B cell (primary cell): Measurements from ENCODE around the gene IL1R2. TPM values are rescaled to one million over a fixed set of nuclear protein-coding genes. Genes with fewer than 3 reads are reported as not detected.
"Not testable (repeated sequence)": the region's sequence is repeated elsewhere in the genome, so short reads cannot be mapped to it uniquely, and the experiment has no call there.

Source experiments
- ATAC-seq: fragments of 200-7000 bp; cut with Tn5 transposase; one replicate; pipeline ENCODE4 v1.10.0; 2021; ENCODE audit warnings: low read depth, mild to moderate bottlenecking, moderate number of reproducible peaks, moderate library complexity
- CTCF ChIA-PET: fragments of 350-600 bp; sonication (Branson Sonifier 250); formaldehyde crosslinking; loops from one replicate; lab custom pipeline; 2021; ENCODE audit warnings: antibody characterized with exemption, inconsistent platforms; lab: Charles Lee
- POLR2A ChIA-PET: fragments of 350-600 bp; sonication (Branson Sonifier 250); formaldehyde crosslinking; loops from one replicate; lab custom pipeline; 2021; ENCODE audit warnings: antibody characterized with exemption; lab: Charles Lee
- DNase-seq: peaks from one replicate; pipeline ENCODE4 v3.0.0; 2013
- H2AFZ ChIP-seq: 2 replicates; pipeline ENCODE4 v1.6.1; 2012; ENCODE audit warnings: mild to moderate bottlenecking, low read depth, low read length; ENCODE audit not compliant: insufficient read depth, poor library complexity, severe bottlenecking
- H3K27ac ChIP-seq, 2 donors: 1 replicate in 1 of 2; 2 replicates in 1 of 2; pipeline ENCODE4 v1.5.1; 2012 to 2013; ENCODE audit warnings: low read length in 2 of 2, mild to moderate bottlenecking in 2 of 2, moderate library complexity in 1 of 2
- H3K27me3 ChIP-seq, 4 experiments: fragments of 200-600 bp in 1 of 4; sonication (generic) in 1 of 4; replicated peaks in 1 of 4; 1 replicate in 2 of 4; 2 replicates in 2 of 4; pipeline versions ENCODE4 v1.6.1 to v1.7.0; 2013 to 2016; ENCODE audit warnings: low read length in 3 of 4, mild to moderate bottlenecking in 2 of 4, mixed read lengths in 1 of 4, moderate library complexity in 1 of 4; ENCODE audit not compliant: insufficient read depth in 4 of 4, control insufficient read depth in 3 of 4; ENCODE audit errors: control extremely low read depth in 1 of 4
- H3K36me3 ChIP-seq, 2 experiments: replicated peaks in 1 of 2; 1 replicate in 1 of 2; 2 replicates in 1 of 2; pipeline versions ENCODE4 v1.6.1 to v1.7.1; 2013; ENCODE audit warnings: low read length in 1 of 2; ENCODE audit not compliant: insufficient read depth in 2 of 2, control insufficient read depth in 1 of 2; ENCODE audit errors: control extremely low read depth in 1 of 2, extremely low read depth in 1 of 2
- H3K4me1 ChIP-seq, 2 donors: fragments of 200-600 bp in 1 of 2; sonication (generic) in 1 of 2; 1 replicate in 1 of 2; 2 replicates in 1 of 2; pipeline versions ENCODE4 v1.5.1 to v1.6.1; 2013 to 2017; ENCODE audit warnings: low read length in 2 of 2; ENCODE audit not compliant: control insufficient read depth in 2 of 2, insufficient read depth in 2 of 2
- H3K4me2 ChIP-seq: replicated peaks from 2 replicates; pipeline ENCODE3; 2012; ENCODE audit warnings: mild to moderate bottlenecking, low read depth, low read length; ENCODE audit not compliant: poor library complexity, severe bottlenecking
- H3K4me3 ChIP-seq, 5 experiments: fragments of 200-600 bp in 1 of 5; sonication (generic) in 1 of 5; 1 replicate in 3 of 5; 2 replicates in 2 of 5; pipeline versions ENCODE4 v1.5.1 to v1.7.0; 2011 to 2016; ENCODE audit warnings: low read length in 4 of 5, mild to moderate bottlenecking in 4 of 5, low read depth in 2 of 5, control low read depth in 1 of 5, moderate library complexity in 1 of 5; ENCODE audit not compliant: insufficient read depth in 1 of 5; ENCODE audit errors: control extremely low read depth in 1 of 5, extremely low read depth in 1 of 5
- H3K79me2 ChIP-seq: fragments of 200-600 bp; sonication (generic); one replicate; pipeline ENCODE4 v1.6.0; 2016; ENCODE audit warnings: low read length; ENCODE audit not compliant: control insufficient read depth, insufficient read depth
- H3K9ac ChIP-seq: fragments of 200-600 bp; sonication (generic); 2 replicates; pipeline ENCODE4 v1.6.1; 2017; ENCODE audit warnings: mild to moderate bottlenecking, low read length, moderate library complexity
- H3K9me3 ChIP-seq, 3 donors: one replicate each; pipeline versions ENCODE4 v1.6.1 to v1.7.1; 2013; ENCODE audit warnings: low read length in 2 of 3; ENCODE audit not compliant: control insufficient read depth in 2 of 3, insufficient read depth in 1 of 3; ENCODE audit errors: control extremely low read depth in 1 of 3
- H4K20me1 ChIP-seq: 2 replicates; pipeline ENCODE4 v1.6.0; 2012; ENCODE audit warnings: mild to moderate bottlenecking, low read length; ENCODE audit not compliant: insufficient read depth, control insufficient read depth, poor library complexity, severe bottlenecking
- H3K27ac Mint-ChIP-seq: one replicate; pipeline ENCODE4 v1.8.0; 2021; ENCODE audit warnings: mixed read lengths
- H3K27me3 Mint-ChIP-seq: one replicate; pipeline ENCODE4 v1.8.0; 2021; ENCODE audit warnings: mixed read lengths
- H3K4me1 Mint-ChIP-seq: one replicate; pipeline ENCODE4 v1.8.0; 2021; ENCODE audit warnings: mixed read lengths
- H3K4me3 Mint-ChIP-seq: one replicate; pipeline ENCODE4 v1.8.0; 2021; ENCODE audit warnings: mixed read lengths
- H3K9me3 Mint-ChIP-seq: one replicate; pipeline ENCODE4 v1.8.0; 2022; ENCODE audit warnings: mixed read lengths; ENCODE audit not compliant: insufficient read depth
- EZH2 ChIP-seq: IDR thresholded peaks from 2 replicates; pipeline ENCODE4 v1.6.1; 2012; ENCODE audit warnings: borderline replicate concordance, low read depth, mild to moderate bottlenecking, moderate library complexity, low read length; ENCODE audit not compliant: insufficient read depth, poor library complexity, severe bottlenecking
- WGBS: methylation state at CpG from one replicate; pipeline ENCODE4 v1.1.5; 2013; ENCODE audit warnings: missing lambda C conversion rate; ENCODE audit not compliant: insufficient coverage; 5-methylcytosine and 5-hydroxymethylcytosine counted together
- intact Hi-C: fragments of 100-400 bp; cut with micrococcal nuclease; formaldehyde crosslinking; loops from one replicate; pipeline ENCODE4 v1.10.0; 2022
- polyA plus RNA-seq: library from polyadenylated mRNA; depleted of rRNA; stranded (reverse); fragments of >200 nt; gene quantifications from 2 replicates; pipeline ENCODE4 v1.2.3, GENCODE V29; 2012
- total RNA-seq, 2 donors: library from RNA; stranded (reverse); fragments of 120-200 nt in 1 of 2; gene quantifications; 1 replicate in 1 of 2; 2 replicates in 1 of 2; pipeline versions ENCODE4 v1.2.3 to v1.2.4, GENCODE V29; 2013 to 2022
- TF ChIP-seq, protein P1 (sequence below): fragments of 200-600 bp; IDR thresholded peaks from one replicate; pipeline ENCODE4 v1.8.0; 2022; ENCODE audit warnings: antibody characterized with exemption, mild to moderate bottlenecking

The IL1R2 gene
- total and polyA plus RNA-seq, 2 donors (not counting 1 experiment from before 2014, with no cell fraction given), result not detected

DNA sequence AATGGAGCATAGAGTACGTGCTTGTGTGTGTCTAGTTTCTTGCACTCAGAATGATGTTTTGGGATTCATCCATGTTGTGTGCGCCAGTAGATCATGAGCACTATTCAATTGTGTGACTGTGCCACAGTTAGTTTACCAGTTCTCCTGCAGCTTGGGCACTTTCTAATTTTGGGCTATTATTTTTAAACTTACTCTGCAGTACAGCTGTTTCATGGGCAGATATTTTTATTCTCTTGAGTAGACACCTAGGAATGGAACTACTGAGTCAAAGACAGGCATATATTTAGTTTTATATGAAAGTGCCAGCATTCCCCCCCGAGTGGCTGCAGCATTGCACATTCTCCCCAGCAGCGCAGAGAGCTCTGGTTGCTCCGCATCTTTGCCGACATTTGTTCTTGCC, 74.8 kb downstream of the IL1R2 start:
- ChIA-PET CTCF (no interaction called here), POLR2A (no interaction called here)
- peaks cover 0 to 7% (median 0%) of the 10 kb centered on the region in 3 donors for H3K9me3 ChIP-seq
- no peak overlapping the region for H3K9ac ChIP-seq
- 100% methylated on average over 5 of the region's 6 CpGs for WGBS
- no peak for TF ChIP-seq EZH2
- TF ChIP-seq, protein P1, sequence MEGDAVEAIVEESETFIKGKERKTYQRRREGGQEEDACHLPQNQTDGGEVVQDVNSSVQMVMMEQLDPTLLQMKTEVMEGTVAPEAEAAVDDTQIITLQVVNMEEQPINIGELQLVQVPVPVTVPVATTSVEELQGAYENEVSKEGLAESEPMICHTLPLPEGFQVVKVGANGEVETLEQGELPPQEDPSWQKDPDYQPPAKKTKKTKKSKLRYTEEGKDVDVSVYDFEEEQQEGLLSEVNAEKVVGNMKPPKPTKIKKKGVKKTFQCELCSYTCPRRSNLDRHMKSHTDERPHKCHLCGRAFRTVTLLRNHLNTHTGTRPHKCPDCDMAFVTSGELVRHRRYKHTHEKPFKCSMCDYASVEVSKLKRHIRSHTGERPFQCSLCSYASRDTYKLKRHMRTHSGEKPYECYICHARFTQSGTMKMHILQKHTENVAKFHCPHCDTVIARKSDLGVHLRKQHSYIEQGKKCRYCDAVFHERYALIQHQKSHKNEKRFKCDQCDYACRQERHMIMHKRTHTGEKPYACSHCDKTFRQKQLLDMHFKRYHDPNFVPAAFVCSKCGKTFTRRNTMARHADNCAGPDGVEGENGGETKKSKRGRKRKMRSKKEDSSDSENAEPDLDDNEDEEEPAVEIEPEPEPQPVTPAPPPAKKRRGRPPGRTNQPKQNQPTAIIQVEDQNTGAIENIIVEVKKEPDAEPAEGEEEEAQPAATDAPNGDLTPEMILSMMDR, result no peak
- intact Hi-C loops, result no loop called here
- H3K79me2 ChIP-seq, result no peaks in the 10 kb centered on the region
- no peaks in the 10 kb centered on the region for H4K20me1 ChIP-seq
- ATAC-seq (no peak), DNase-seq (no peak)
- Mint-ChIP-seq H3K4me1 (no peaks in the 10 kb centered on the region), H3K4me3 (no peak overlapping the region), H3K27me3 (peaks cover 28% of the 10 kb centered on the region), H3K27ac (no peak overlapping the region), H3K9me3 (peaks cover 2% of the 10 kb centered on the region)
- H2AFZ ChIP-seq, result no peak overlapping the region
- H3K4me1 ChIP-seq, result no peaks in the 10 kb centered on the region
- no peak overlapping the region for H3K4me2 ChIP-seq
- H3K27me3 ChIP-seq, result peaks cover 0 to 13% (median 0%) of the 10 kb centered on the region in 4 experiments
- H3K4me3 ChIP-seq, result no peak overlapping the region
- H3K27ac ChIP-seq, result no peak overlapping the region
- H3K36me3 ChIP-seq, result no peaks in the 10 kb centered on the region

DNA sequence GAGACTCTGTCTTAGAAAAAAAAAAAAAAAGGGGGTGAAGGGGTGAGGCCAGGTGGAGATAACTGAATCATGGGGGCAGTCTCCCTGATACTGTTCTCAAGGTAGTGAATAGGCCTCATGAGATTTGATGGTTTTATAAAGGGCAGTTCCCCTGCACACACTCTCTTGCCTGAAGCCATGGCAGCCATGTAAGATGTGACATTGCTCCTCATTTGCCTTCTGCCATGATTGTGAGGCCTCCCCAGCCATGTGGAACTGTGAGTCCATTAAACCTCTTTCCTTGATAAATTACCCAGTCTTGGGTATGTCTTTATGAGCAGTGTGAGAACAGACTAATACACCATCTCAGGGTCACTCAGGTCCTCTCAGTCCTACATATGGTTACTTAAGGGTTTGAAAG, 76.4 kb downstream of the IL1R2 start:
- H3K27ac Mint-ChIP-seq, H3K9me3 Mint-ChIP-seq, H3K4me1 ChIP-seq, H3K4me1 Mint-ChIP-seq, H3K36me3 ChIP-seq, intact Hi-C loops, POLR2A ChIA-PET, H4K20me1 ChIP-seq, DNase-seq, H3K27me3 ChIP-seq, H3K9me3 ChIP-seq, H3K9ac ChIP-seq, H3K27ac ChIP-seq, H3K4me2 ChIP-seq, H3K79me2 ChIP-seq, H2AFZ ChIP-seq, CTCF ChIA-PET, H3K4me3 ChIP-seq, H3K4me3 Mint-ChIP-seq, ATAC-seq: not testable (repeated sequence)
- H3K27me3 Mint-ChIP-seq, result peaks cover 28% of the 10 kb centered on the region
